Thyroid gland (tissue), 4 donors: ENCODE data around the gene TTC8. TPM values are rescaled to one million over a fixed set of nuclear protein-coding genes. Genes with fewer than 3 reads are reported as not detected.
A peak's percentile ranks its signal among the peaks of the same experiment; 100 is the strongest.

Source experiments
- DNase-seq, 2 donors: peaks; one replicate each; pipeline ENCODE4 v3.0.0-alpha.2; 2019
- H3K27ac ChIP-seq, 3 donors: fragments of 200-600 bp; sonication (generic); 1 replicate in 2 of 3; 2 replicates in 1 of 3; pipeline ENCODE4 v1.5.1; 2016 to 2019; ENCODE audit warnings: mild to moderate bottlenecking in 1 of 3, moderate library complexity in 1 of 3
- H3K27me3 ChIP-seq: fragments of 200-600 bp; sonication (generic); one replicate; pipeline ENCODE4 v1.5.1; 2019
- H3K36me3 ChIP-seq, 2 donors: fragments of 200-600 bp; sonication (generic); one replicate each; pipeline ENCODE4 v1.5.1; 2016 to 2019
- H3K4me1 ChIP-seq, 2 donors: fragments of 200-600 bp; sonication (generic); one replicate each; pipeline ENCODE4 v1.5.1; 2017 to 2019
- H3K4me3 ChIP-seq, 3 donors: fragments of 200-600 bp; sonication (generic); replicated peaks in 1 of 3; 1 replicate in 2 of 3; 2 replicates in 1 of 3; pipeline ENCODE4 v1.5.1; 2016; ENCODE audit warnings: mild to moderate bottlenecking in 1 of 3
- H3K9me3 ChIP-seq: fragments of 200-600 bp; sonication (generic); one replicate; pipeline ENCODE4 v1.5.1; 2017
- CTCF ChIP-seq, 6 experiments: fragments of 200-600 bp in 3 of 6; fragments of 450-650 bp in 3 of 6; sonication (generic) in 3 of 6; IDR thresholded peaks; one replicate each; pipeline ENCODE4 v1.5.1; 2016 to 2019; ENCODE audit warnings: antibody characterized with exemption in 6 of 6, mild to moderate bottlenecking in 2 of 6, inconsistent platforms in 1 of 6, moderate library complexity in 1 of 6
- POLR2A ChIP-seq, 2 donors: fragments of 450-650 bp; IDR thresholded peaks; one replicate each; pipeline ENCODE4 v1.6.1; 2017; ENCODE audit warnings: antibody characterized with exemption in 2 of 2, mild to moderate bottlenecking in 2 of 2, moderate library complexity in 1 of 2
- WGBS, 2 donors: methylation state at CpG; one replicate each; pipeline ENCODE4 v1.1.5; 2017; 5-methylcytosine and 5-hydroxymethylcytosine counted together
- intact Hi-C: fragments of 100-400 bp; cut with DNase I; formaldehyde crosslinking; loops from one replicate; pipeline ENCODE4 v1.15.1; 2023
- total RNA-seq, 4 donors: library from RNA; depleted of rRNA; stranded (reverse); fragments of >200 nt; gene quantifications; one replicate each; pipeline ENCODE4 v1.2.3, GENCODE V29; 2016

The TTC8 gene
- total RNA-seq, 4 donors from 2014 or later: 51.4 to 118 (median 68.0) TPM

- DNase-seq: no peak
- H3K9me3 ChIP-seq: no peaks in the 10 kb centered on the region
- no peaks in the 10 kb centered on the region for H3K36me3 ChIP-seq
- peak overlapping the region in 2 of 3 donors; percentile 10 to 47 for H3K27ac ChIP-seq
- peaks cover 30 to 33% of the 10 kb centered on the region in 2 donors for H3K4me1 ChIP-seq
- TF ChIP-seq POLR2A (IDR thresholded peaks at IDR 0.05): no peak
- no peaks in the 10 kb centered on the region for H3K27me3 ChIP-seq
- no peak overlapping the region for H3K4me3 ChIP-seq
- 78 to 80% methylated on average over 4 of the region's 4 CpGs for WGBS, 2 donors
- intact Hi-C loops: no loop called here
These were observed 5.3 kb downstream of the TTC8 start for GRCh38 chr14:88829685-88830302.

GRCh38 chr14:88831284-88831683, 6.8 kb downstream of the TTC8 start:
- Histone ChIP-seq H3K4me1 (peaks cover 43 to 45% of the 10 kb centered on the region in 2 donors), H3K9me3 (no peaks in the 10 kb centered on the region), H3K27me3 (no peaks in the 10 kb centered on the region), H3K4me3 (no peak overlapping the region), H3K27ac (peak overlapping the region in 2 of 3 donors; percentile 22 to 97), H3K36me3 (no peaks in the 10 kb centered on the region)
- no peak for TF ChIP-seq CTCF (IDR thresholded peaks at IDR 0.05)
- no peak for TF ChIP-seq POLR2A (IDR thresholded peaks at IDR 0.05)
- intact Hi-C loops: no loop called here
- peak in 1 of 2 donors; percentile 35 for DNase-seq

GRCh38 chr14:88834883-88835431, 10.5 kb downstream of the TTC8 start:
- intact Hi-C loops: no loop called here
- no peak for DNase-seq
- no peak for TF ChIP-seq POLR2A (IDR thresholded peaks at IDR 0.05)
- no peak for TF ChIP-seq CTCF (IDR thresholded peaks at IDR 0.05)
- H3K27ac ChIP-seq: peak overlapping the region; percentile 83 to 97 (median 93)
- H3K27me3 ChIP-seq: no peaks in the 10 kb centered on the region
- H3K36me3 ChIP-seq: no peaks in the 10 kb centered on the region
- H3K4me1 ChIP-seq: peaks cover 41 to 47% of the 10 kb centered on the region in 2 donors
- no peaks in the 10 kb centered on the region for H3K9me3 ChIP-seq
- no peak overlapping the region for H3K4me3 ChIP-seq

GRCh38 chr14:88835661-88836060, 11.2 kb downstream of the TTC8 start:
- peaks cover 41 to 47% of the 10 kb centered on the region in 2 donors for H3K4me1 ChIP-seq
- TF ChIP-seq POLR2A (IDR thresholded peaks at IDR 0.05) (no peak), CTCF (IDR thresholded peaks at IDR 0.05) (no peak)

GRCh38 chr14:88837495-88837894, 13.0 kb downstream of the TTC8 start:
- Histone ChIP-seq H3K27ac (peak overlapping the region in 2 of 3 donors; percentile 27 to 97), H3K36me3 (peaks cover 0 to 4% of the 10 kb centered on the region in 2 donors), H3K4me3 (no peak overlapping the region), H3K27me3 (no peaks in the 10 kb centered on the region), H3K9me3 (no peaks in the 10 kb centered on the region), H3K4me1 (peaks cover 38 to 40% of the 10 kb centered on the region in 2 donors)
- WGBS, 2 donors: 92 to 96% methylated on average over 1 of the region's 1 CpG
- TF ChIP-seq POLR2A (IDR thresholded peaks at IDR 0.05) (no peak), CTCF (IDR thresholded peaks at IDR 0.05) (peak in 1 of 6 experiments; percentile 13)
- DNase-seq: no peak
- intact Hi-C loops: no loop called here

More at GRCh38 chr14:88835661-88836060, 11.2 kb downstream of the TTC8 start:
- intact Hi-C loops: no loop called here
- Histone ChIP-seq H3K27ac (peak overlapping the region; percentile 83 to 97 (median 93)), H3K9me3 (no peaks in the 10 kb centered on the region), H3K36me3 (no peaks in the 10 kb centered on the region), H3K4me3 (no peak overlapping the region), H3K27me3 (no peaks in the 10 kb centered on the region)
- no peak for DNase-seq
